Stimulated activated CD4-positive, alpha-beta T cell treated with anti-CD3 and anti-CD28 coated beads, Interleukin-4, amount 100 ng/mL, for 24 hours (primary cell): ENCODE measurements around the gene RAB37.

ENCODE experiments used
- DNase-seq: peaks from one replicate; pipeline ENCODE4 v3.0.0-alpha.2; 2020

RAB37 gene

GRCh38 chr17:74728702-74729075 lies 8.4 kb upstream of the RAB37 start:
- DNase-seq: no peak

GRCh38 chr17:74729368-74729767 lies 7.7 kb upstream of the RAB37 start:
- no peak for DNase-seq

GRCh38 chr17:74729866-74730265 lies 7.2 kb upstream of the RAB37 start:
- DNase-seq: no peak

- peak; percentile 44 for DNase-seq
Observed at GRCh38 chr17:74730491-74731346, 6.3 kb upstream of the RAB37 start.

- DNase-seq: no peak
Observed at GRCh38 chr17:74731347-74731605, 5.8 kb upstream of the RAB37 start.

GRCh38 chr17:74732042-74732867 lies 4.8 kb upstream of the RAB37 start:
- DNase-seq: no peak

- no peak for DNase-seq
Observed at GRCh38 chr17:74733365-74734122, 3.5 kb upstream of the RAB37 start.

- DNase-seq: no peak
Observed at GRCh38 chr17:74734256-74734655, 2.8 kb upstream of the RAB37 start.

- peak; percentile 48 for DNase-seq
Observed at GRCh38 chr17:74737299-74738050, 419 bp downstream of the RAB37 start.

- DNase-seq: peak; percentile 72
Observed at GRCh38 chr17:74738051-74738996, 1.3 kb downstream of the RAB37 start.

GRCh38 chr17:74739227-74739831 lies 2.3 kb downstream of the RAB37 start:
- DNase-seq: no peak

- DNase-seq: no peak
Observed at GRCh38 chr17:74740173-74740572, 3.1 kb downstream of the RAB37 start.

GRCh38 chr17:74740641-74741387 lies 3.8 kb downstream of the RAB37 start:
- no peak for DNase-seq

- DNase-seq: peak; percentile 45
Observed at GRCh38 chr17:74742153-74742515, 5.1 kb downstream of the RAB37 start.

- DNase-seq: no peak
Observed at GRCh38 chr17:74742978-74743545, 6.0 kb downstream of the RAB37 start.

- DNase-seq: no peak
Observed at GRCh38 chr17:74743755-74744154, 6.7 kb downstream of the RAB37 start.

- no peak for DNase-seq
Observed at GRCh38 chr17:74744349-74744713, 7.3 kb downstream of the RAB37 start.

GRCh38 chr17:74744714-74745547 lies 7.9 kb downstream of the RAB37 start:
- DNase-seq: peak; percentile 89

- DNase-seq: no peak
Observed at GRCh38 chr17:74745548-74746177, 8.6 kb downstream of the RAB37 start.
